ENCODE measurements around the gene BCAS1. TPM values are rescaled to one million over a fixed set of nuclear protein-coding genes. Genes with fewer than 3 reads are reported as not detected.

BCAS1 gene
- total and polyA plus RNA-seq, 12 donors, result 0.07 to 2.3 (median 0.13) TPM; not detected in 7

- H3K27ac ChIP-seq, result no peak overlapping the region
- no peaks in the 10 kb centered on the region for H3K27me3 ChIP-seq
- no peak overlapping the region for H3K4me3 ChIP-seq
- intact Hi-C loops (cut with DNase I), result loop anchor here in 1 of 2 donors (10.0 kb wide), 1 partner anchor 374 kb away; no protein-coding TSS in a partner anchor
- H3K36me3 ChIP-seq (replicated peaks in 1 of 2), result no peaks in the 10 kb centered on the region
- WGBS, 4 donors, result 81 to 96% (median 93%) methylated on average over 11 of the region's 11 CpGs
- H3K4me1 ChIP-seq (replicated peaks in 1 of 2), result no peaks in the 10 kb centered on the region
- no peaks in the 10 kb centered on the region for H3K9me3 ChIP-seq (replicated peaks in 1 of 3)
- TF ChIP-seq CTCF (IDR thresholded peaks at IDR 0.05) (no peak), POLR2A (IDR thresholded peaks at IDR 0.05) (no peak)
- no peak for DNase-seq
Measured at GRCh38 chr20:53948383-53949318, 121.7 kb downstream of the BCAS1 start.

- intact Hi-C loops (cut with DNase I), result loop anchor here in 1 of 2 donors (10.0 kb wide), 1 partner anchor 373 kb away; no protein-coding TSS in a partner anchor
- Histone ChIP-seq H3K4me3 (no peak overlapping the region), H3K27ac (no peak overlapping the region), H3K27me3 (no peaks in the 10 kb centered on the region), H3K36me3 (replicated peaks in 1 of 2) (no peaks in the 10 kb centered on the region), H3K4me1 (replicated peaks in 1 of 2) (no peaks in the 10 kb centered on the region), H3K9me3 (replicated peaks in 1 of 3) (no peaks in the 10 kb centered on the region)
- WGBS, 4 donors, result 78 to 89% (median 86%) methylated on average over 11 to 17 of the region's 17 CpGs
- no peak for DNase-seq
- TF ChIP-seq CTCF (IDR thresholded peaks at IDR 0.05), result no peak
- no peak for TF ChIP-seq POLR2A (IDR thresholded peaks at IDR 0.05)
Measured at GRCh38 chr20:53947501-53948195, 122.7 kb downstream of the BCAS1 start.

DNA sequence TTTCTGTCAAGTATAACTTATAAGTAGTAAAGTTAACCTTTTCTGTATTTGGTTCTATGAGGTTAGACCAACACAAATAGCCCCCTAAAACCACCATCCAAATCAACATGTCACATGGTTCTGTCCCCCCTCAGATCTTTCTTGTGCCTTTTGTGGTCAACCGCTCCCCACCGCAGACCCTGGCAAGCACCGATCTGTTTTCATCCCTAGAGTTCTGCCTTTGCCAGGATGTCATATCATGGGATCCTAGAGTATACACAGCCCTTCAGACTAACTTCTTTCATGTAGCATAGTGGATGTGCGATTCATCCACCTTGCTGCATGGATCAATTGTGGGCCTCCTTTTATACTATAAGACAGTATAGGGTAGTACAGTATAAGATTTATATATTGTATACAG, 124.3 kb downstream of the BCAS1 start:
- Histone ChIP-seq H3K4me3 (no peak overlapping the region), H3K4me1 (replicated peaks in 1 of 2) (peaks cover 0 to 6% of the 10 kb centered on the region in 2 donors), H3K9me3 (replicated peaks in 1 of 3) (no peaks in the 10 kb centered on the region), H3K36me3 (replicated peaks in 1 of 2) (no peaks in the 10 kb centered on the region), H3K27me3 (no peaks in the 10 kb centered on the region), H3K27ac (no peak overlapping the region)
- no peak for TF ChIP-seq POLR2A (IDR thresholded peaks at IDR 0.05)
- no peak for TF ChIP-seq CTCF (IDR thresholded peaks at IDR 0.05)
- DNase-seq, result no peak
- intact Hi-C loops (cut with DNase I), result loop anchor here in 1 of 2 donors (10.0 kb wide), 1 partner anchor 371 kb away; no protein-coding TSS in a partner anchor
- 78 to 90% (median 88%) methylated on average over 4 of the region's 4 CpGs for WGBS, 4 donors

DNA sequence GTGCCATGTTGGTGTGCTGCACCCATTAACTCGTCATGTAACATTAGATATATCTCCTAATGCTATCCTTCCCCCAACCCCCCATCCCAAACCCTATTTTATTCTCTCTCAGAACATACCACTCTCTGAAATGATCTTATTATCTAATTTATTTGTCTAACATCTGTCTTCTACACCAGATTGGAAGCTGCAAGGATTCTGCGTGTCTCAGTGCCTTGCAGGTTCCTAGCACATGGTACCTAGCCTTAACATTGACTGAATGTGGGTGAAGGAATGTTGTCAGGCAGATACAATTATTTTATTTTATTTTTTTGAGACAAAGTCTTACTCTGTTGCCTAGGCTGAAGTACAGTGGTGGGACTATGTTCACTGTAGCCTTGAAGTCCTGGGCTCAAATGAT, 124.9 kb downstream of the BCAS1 start:
- intact Hi-C loops (cut with DNase I), result loop anchor here in 1 of 2 donors (10.0 kb wide), 1 partner anchor 371 kb away; no protein-coding TSS in a partner anchor
- no peak for TF ChIP-seq CTCF (IDR thresholded peaks at IDR 0.05)
- TF ChIP-seq POLR2A (IDR thresholded peaks at IDR 0.05), result no peak
- H3K4me1 ChIP-seq (replicated peaks in 1 of 2), result peaks cover 0 to 10% of the 10 kb centered on the region in 2 donors
- no peaks in the 10 kb centered on the region for H3K27me3 ChIP-seq
- no peaks in the 10 kb centered on the region for H3K9me3 ChIP-seq (replicated peaks in 1 of 3)
- no peak overlapping the region for H3K27ac ChIP-seq
- 77 to 89% (median 84%) methylated on average over 2 of the region's 2 CpGs for WGBS, 4 donors
- no peak overlapping the region for H3K4me3 ChIP-seq
- no peaks in the 10 kb centered on the region for H3K36me3 ChIP-seq (replicated peaks in 1 of 2)
- no peak for DNase-seq

Data from adrenal gland (tissue), 12 donors.